GM19043 (cell line): Measurements from ENCODE around the gene LRRC23.
A peak's percentile ranks its signal among the peaks of the same experiment; 100 is the strongest.

Experiments
- ATAC-seq: cut with Tn5 transposase; IDR thresholded peaks from one replicate; pipeline ENCODE4 v1.9.1; 2021; ENCODE audit warnings: low read depth; ENCODE audit not compliant: unreplicated experiment

LRRC23 gene

GRCh38 chr12:6941782-6942181, 37.2 kb downstream of the LRRC23 start:
- ATAC-seq = no peak

GRCh38 chr12:6942331-6942665, 37.7 kb downstream of the LRRC23 start:
- no peak for ATAC-seq

- peak; percentile 23 for ATAC-seq
Observed at GRCh38 chr12:6943389-6943721, 38.7 kb downstream of the LRRC23 start.

- ATAC-seq = peak; percentile 37
Observed at GRCh38 chr12:6943722-6944380, 39.2 kb downstream of the LRRC23 start, which contains the start of the genes C12orf57 and RNU7-1. Gene C12orf57 (plus strand): TSS chr12:6944022. CDS start chr12:6944122, 100 bp downstream. Gene RNU7-1 (plus strand): TSS chr12:6943816.

GRCh38 chr12:6944381-6945186, 40.0 kb downstream of the LRRC23 start:
- ATAC-seq = peak; percentile 23

GRCh38 chr12:6945613-6946012, 41.0 kb downstream of the LRRC23 start:
- ATAC-seq = no peak

GRCh38 chr12:6946033-6946919, 41.7 kb downstream of the LRRC23 start:
- peak; percentile 25 for ATAC-seq

- no peak for ATAC-seq
Observed at GRCh38 chr12:6946920-6947374, 42.3 kb downstream of the LRRC23 start.

- ATAC-seq = no peak
Observed at GRCh38 chr12:6947615-6948014, 43.0 kb downstream of the LRRC23 start.

- ATAC-seq = no peak
Observed at GRCh38 chr12:6948873-6949594, 44.4 kb downstream of the LRRC23 start.

- ATAC-seq = no peak
Observed at GRCh38 chr12:6950401-6950801, 45.8 kb downstream of the LRRC23 start.

GRCh38 chr12:6950811-6951540, 46.4 kb downstream of the LRRC23 start, which contains the start of gene PTPN6:
Gene PTPN6 (plus strand): TSS chr12:6951356. CDS start chr12:6951513, 157 bp downstream.
- no peak for ATAC-seq

GRCh38 chr12:6951551-6952120, 47.0 kb downstream of the LRRC23 start:
- no peak for ATAC-seq

GRCh38 chr12:6952121-6952862, 47.7 kb downstream of the LRRC23 start:
- ATAC-seq = no peak

- no peak for ATAC-seq
Observed at GRCh38 chr12:6952863-6953441, 48.3 kb downstream of the LRRC23 start.

GRCh38 chr12:6953442-6954315, 49.1 kb downstream of the LRRC23 start:
- ATAC-seq = peak; percentile 46
